Hepatocyte (in vitro differentiated cells): ENCODE results near the gene KLHDC2. TPM values are rescaled to one million over a fixed set of nuclear protein-coding genes. Genes with fewer than 3 reads are reported as not detected.

Source experiments
- DNase-seq: peaks from one replicate; pipeline ENCODE4 v3.0.0-alpha.2; 2016; ENCODE audit warnings: low spot score
- H2AFZ ChIP-seq: fragments of 200-600 bp; sonication (generic); 2 replicates; pipeline ENCODE4 v1.6.0; 2016; ENCODE audit warnings: antibody characterized with exemption, mild to moderate bottlenecking
- H3K27ac ChIP-seq: fragments of 200-600 bp; sonication (generic); 2 replicates; pipeline ENCODE4 v1.5.1; 2016; ENCODE audit warnings: mild to moderate bottlenecking
- H3K27me3 ChIP-seq: fragments of 200-600 bp; sonication (generic); 2 replicates; pipeline ENCODE4 v1.6.1; 2016
- H3K36me3 ChIP-seq: fragments of 200-600 bp; sonication (generic); replicated peaks from 2 replicates; pipeline ENCODE4 v1.5.1; 2016; ENCODE audit warnings: low read depth; ENCODE audit not compliant: insufficient read depth
- H3K4me1 ChIP-seq: fragments of 200-600 bp; sonication (generic); 2 replicates; pipeline ENCODE4 v1.5.1; 2016; ENCODE audit warnings: mild to moderate bottlenecking, moderate library complexity; ENCODE audit not compliant: insufficient read depth
- H3K4me2 ChIP-seq: fragments of 200-600 bp; sonication (generic); 2 replicates; pipeline ENCODE4 v1.6.0; 2016
- H3K4me3 ChIP-seq: fragments of 200-600 bp; sonication (generic); 2 replicates; pipeline ENCODE4 v1.5.1; 2016; ENCODE audit warnings: mild to moderate bottlenecking
- H3K79me2 ChIP-seq: fragments of 200-600 bp; sonication (generic); 2 replicates; pipeline ENCODE4 v1.6.0; 2017; ENCODE audit warnings: mild to moderate bottlenecking
- H3K9me2 ChIP-seq: fragments of 200-600 bp; sonication (generic); replicated peaks from 2 replicates; pipeline ENCODE4 v1.6.0; 2017; ENCODE audit warnings: mild to moderate bottlenecking; ENCODE audit not compliant: insufficient read depth
- H3K9me3 ChIP-seq: fragments of 200-600 bp; sonication (generic); 2 replicates; pipeline ENCODE4 v1.5.1; 2016; ENCODE audit warnings: low read depth, mild to moderate bottlenecking
- H4K20me1 ChIP-seq: fragments of 200-600 bp; sonication (generic); 2 replicates; pipeline ENCODE4 v1.6.0; 2016; ENCODE audit warnings: mild to moderate bottlenecking; ENCODE audit not compliant: insufficient read depth, poor library complexity, severe bottlenecking
- CTCF ChIP-seq: fragments of 200-600 bp; sonication (generic); IDR thresholded peaks from 2 replicates; pipeline ENCODE4 v1.5.1; 2016; ENCODE audit warnings: antibody characterized with exemption, mild to moderate bottlenecking; ENCODE audit not compliant: poor library complexity
- EZH2 ChIP-seq: fragments of 200-600 bp; sonication (generic); IDR thresholded peaks from 2 replicates; pipeline ENCODE4 v1.6.1; 2016; ENCODE audit warnings: antibody characterized with exemption, mild to moderate bottlenecking, borderline replicate concordance
- EZH2phosphoT487 ChIP-seq: fragments of 200-600 bp; sonication (generic); IDR thresholded peaks from one replicate; pipeline ENCODE4 v1.6.1; 2018; ENCODE audit warnings: antibody characterized with exemption, mild to moderate bottlenecking, low read depth, moderate library complexity; ENCODE audit not compliant: unreplicated experiment, severe bottlenecking
- WGBS: methylation state at CpG from one replicate; pipeline ENCODE4 v1.1.6; 2016; ENCODE audit warnings: low lambda C conversion rate; ENCODE audit errors: missing lambda C conversion rate; 5-methylcytosine and 5-hydroxymethylcytosine counted together
- polyA plus RNA-seq: library from polyadenylated mRNA; unstranded; fragments of >200 nt; fragmentation: Nextera tagmentation; extraction: Ambion mirVana; gene quantifications from 2 replicates; pipeline ENCODE4 v1.2.1, GENCODE V29; 2016
- total RNA-seq: library from RNA; depleted of rRNA; stranded (reverse); fragments of >200 nt; gene quantifications from 2 replicates; pipeline ENCODE4 v1.2.3, GENCODE V29; 2014

Gene KLHDC2
- total and polyA plus RNA-seq, 2 experiments from 2014 or later: 114 to 140 TPM

GRCh38 chr14:49816844-49817243 is 48.9 kb downstream of the KLHDC2 start:
- Histone ChIP-seq H3K27me3 (no peaks in the 10 kb centered on the region), H3K4me2 (no peak overlapping the region), H3K9me2 (no peaks in the 10 kb centered on the region), H3K9me3 (peaks cover 7% of the 10 kb centered on the region), H4K20me1 (no peaks in the 10 kb centered on the region), H3K27ac (no peak overlapping the region), H3K36me3 (peaks cover 25% of the 10 kb centered on the region), H3K4me1 (no peaks in the 10 kb centered on the region), H3K79me2 (no peaks in the 10 kb centered on the region), H3K4me3 (no peak overlapping the region), H2AFZ (no peak overlapping the region)
- 97% methylated on average over 3 of the region's 3 CpGs for WGBS
- TF ChIP-seq EZH2: no peak
- no peak for DNase-seq

- Histone ChIP-seq H3K36me3 (peaks cover 14% of the 10 kb centered on the region), H3K9me3 (no peaks in the 10 kb centered on the region), H3K27me3 (no peaks in the 10 kb centered on the region), H2AFZ (no peak overlapping the region), H3K9me2 (no peaks in the 10 kb centered on the region), H3K79me2 (no peaks in the 10 kb centered on the region), H3K4me2 (no peak overlapping the region), H3K27ac (peak overlapping the region; percentile 34), H3K4me3 (no peak overlapping the region), H3K4me1 (no peaks in the 10 kb centered on the region), H4K20me1 (no peaks in the 10 kb centered on the region)
- TF ChIP-seq EZH2 (no peak), EZH2phosphoT487 (no peak), CTCF (no peak)
- peak; percentile 22 for DNase-seq
- 90% methylated on average over 12 of the region's 12 CpGs for WGBS
Observed at GRCh38 chr14:49820176-49820575, 52.2 kb downstream of the KLHDC2 start.

DNA sequence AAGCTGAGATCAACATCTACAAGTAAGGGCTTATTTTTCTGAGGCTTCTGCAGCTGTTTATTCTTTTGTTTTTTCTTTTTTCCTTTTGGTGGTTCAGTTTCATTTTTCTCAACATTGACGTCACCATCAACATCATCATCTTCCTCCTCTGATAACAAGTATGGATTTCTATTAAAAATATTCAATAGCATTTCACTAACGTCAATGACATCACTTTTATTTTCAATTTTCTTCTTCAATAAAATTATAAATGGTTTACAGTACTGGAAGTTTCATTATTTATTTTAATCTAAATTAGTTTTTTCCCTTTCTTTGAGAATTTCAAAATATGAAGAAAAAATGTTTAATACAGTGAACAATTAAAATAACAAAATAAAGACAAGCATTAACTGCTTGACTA is 60.7 kb downstream of the KLHDC2 start:
- TF ChIP-seq EZH2 (no peak), EZH2phosphoT487 (no peak), CTCF (no peak)
- no peak overlapping the region for H2AFZ ChIP-seq
- H3K27ac ChIP-seq: no peak overlapping the region
- no peaks in the 10 kb centered on the region for H3K9me3 ChIP-seq
- 98% methylated on average over 2 of the region's 2 CpGs for WGBS
- H3K4me2 ChIP-seq: no peak overlapping the region
- no peak for DNase-seq
- no peaks in the 10 kb centered on the region for H4K20me1 ChIP-seq
- H3K4me3 ChIP-seq: no peak overlapping the region
- H3K79me2 ChIP-seq: peaks cover 2% of the 10 kb centered on the region
- H3K36me3 ChIP-seq: no peaks in the 10 kb centered on the region
- H3K27me3 ChIP-seq: no peaks in the 10 kb centered on the region
- no peaks in the 10 kb centered on the region for H3K4me1 ChIP-seq
- no peaks in the 10 kb centered on the region for H3K9me2 ChIP-seq

Other genes starting within 250 kb of the KLHDC2 start
- gene RPS29, start 181.8 kb upstream of the KLHDC2 start, total RNA-seq: 3,841 and 4,104 TPM in 2 replicates
- 875 and 983 TPM in 2 replicates for gene RPS29, start 181.8 kb upstream of the KLHDC2 start, polyA plus RNA-seq
- gene LRR1, start 169.2 kb upstream of the KLHDC2 start, total RNA-seq: 10.1 and 15.4 TPM in 2 replicates
- 10.6 and 14.8 TPM in 2 replicates for gene LRR1, start 169.2 kb upstream of the KLHDC2 start, polyA plus RNA-seq
- gene RPL36AL, start 147.5 kb upstream of the KLHDC2 start, total RNA-seq: 175 and 208 TPM in 2 replicates
- gene RPL36AL, start 147.5 kb upstream of the KLHDC2 start, polyA plus RNA-seq: 277 TPM in 2 replicates
- gene MGAT2, start 147.4 kb upstream of the KLHDC2 start, total RNA-seq: 74.9 and 81.3 TPM in 2 replicates
- gene MGAT2, start 147.4 kb upstream of the KLHDC2 start, polyA plus RNA-seq: 39.4 and 53.5 TPM in 2 replicates
- gene DNAAF2, start 132.9 kb upstream of the KLHDC2 start, total RNA-seq: 16.7 and 19.8 TPM in 2 replicates
- gene DNAAF2, start 132.9 kb upstream of the KLHDC2 start, polyA plus RNA-seq: 17.6 and 20.6 TPM in 2 replicates
- 7.6 and 12.0 TPM in 2 replicates for gene POLE2, start 79.9 kb upstream of the KLHDC2 start, total RNA-seq
- gene POLE2, start 79.9 kb upstream of the KLHDC2 start, polyA plus RNA-seq: 3.2 and 3.9 TPM in 2 replicates
- gene KLHDC1, start 75.0 kb upstream of the KLHDC2 start, total RNA-seq: 4.6 and 6.7 TPM in 2 replicates
- gene KLHDC1, start 75.0 kb upstream of the KLHDC2 start, polyA plus RNA-seq: 1.2 and 5.4 TPM in 2 replicates
- 34.0 and 62.9 TPM in 2 replicates for gene NEMF, start 84.6 kb downstream of the KLHDC2 start, total RNA-seq
- 49.5 and 69.9 TPM in 2 replicates for gene NEMF, start 84.6 kb downstream of the KLHDC2 start, polyA plus RNA-seq
- gene ARF6, start 124.9 kb downstream of the KLHDC2 start, total RNA-seq: 64.8 and 67.6 TPM in 2 replicates
- gene ARF6, start 124.9 kb downstream of the KLHDC2 start, polyA plus RNA-seq: 52.1 and 53.9 TPM in 2 replicates